ENCODE results near the gene ENOSF1. TPM values are rescaled to one million over a fixed set of nuclear protein-coding genes. Genes with fewer than 3 reads are reported as not detected.

The ENOSF1 gene
- total and polyA plus RNA-seq, 8 donors = 27.1 to 69.2 (median 46.7) TPM

- Histone ChIP-seq H3K36me3 (peaks cover 0 to 66% (median 14%) of the 10 kb centered on the region in 3 donors), H3K4me1 (no peaks in the 10 kb centered on the region), H3K27me3 (no peaks in the 10 kb centered on the region), H3K4me3 (no peak overlapping the region), H3K9me3 (no peaks in the 10 kb centered on the region), H3K27ac (no peak overlapping the region)
- no peak for FAIRE-seq
- intact Hi-C loops (cut with DNase I) = no loop called here
- WGBS, 2 donors = 91 to 92% methylated on average over 3 of the region's 3 CpGs
- TF ChIP-seq CTCF (IDR thresholded peaks at IDR 0.05) = no peak
- no peak for ATAC-seq
- DNase-seq = no peak
Observed at GRCh38 chr18:673317-673716, 39.1 kb downstream of the ENOSF1 start.

DNA sequence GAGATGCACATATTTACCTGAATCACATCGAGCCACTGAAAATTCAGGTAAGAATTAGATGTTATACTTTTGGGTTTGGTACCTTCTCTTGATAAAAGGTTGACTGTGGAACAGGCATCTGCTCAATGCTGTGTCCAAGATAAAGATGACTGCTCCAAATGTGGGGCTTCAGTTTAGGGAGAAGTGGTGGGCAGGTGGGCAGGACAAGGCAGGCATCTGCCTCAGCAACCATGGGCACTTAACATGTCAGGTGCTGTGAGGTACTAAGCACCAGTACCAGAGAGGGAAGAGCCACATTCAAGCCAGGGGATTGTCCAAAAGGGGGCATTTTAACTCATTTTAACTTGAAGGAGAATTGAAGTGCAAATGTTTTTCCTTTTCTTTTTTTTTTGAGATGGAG lies 41.0 kb downstream of the ENOSF1 start:
- DNase-seq = no peak
- H3K36me3 ChIP-seq = peaks cover 0 to 50% (median 9%) of the 10 kb centered on the region in 3 donors
- no peaks in the 10 kb centered on the region for H3K27me3 ChIP-seq
- H3K27ac ChIP-seq = no peak overlapping the region
- FAIRE-seq = no peak
- intact Hi-C loops (cut with DNase I) = no loop called here
- no peaks in the 10 kb centered on the region for H3K9me3 ChIP-seq
- 94 to 96% methylated on average over 1 of the region's 1 CpG for WGBS, 2 donors
- no peak overlapping the region for H3K4me3 ChIP-seq
- no peaks in the 10 kb centered on the region for H3K4me1 ChIP-seq
- no peak for TF ChIP-seq CTCF (IDR thresholded peaks at IDR 0.05)
- no peak for ATAC-seq

DNA sequence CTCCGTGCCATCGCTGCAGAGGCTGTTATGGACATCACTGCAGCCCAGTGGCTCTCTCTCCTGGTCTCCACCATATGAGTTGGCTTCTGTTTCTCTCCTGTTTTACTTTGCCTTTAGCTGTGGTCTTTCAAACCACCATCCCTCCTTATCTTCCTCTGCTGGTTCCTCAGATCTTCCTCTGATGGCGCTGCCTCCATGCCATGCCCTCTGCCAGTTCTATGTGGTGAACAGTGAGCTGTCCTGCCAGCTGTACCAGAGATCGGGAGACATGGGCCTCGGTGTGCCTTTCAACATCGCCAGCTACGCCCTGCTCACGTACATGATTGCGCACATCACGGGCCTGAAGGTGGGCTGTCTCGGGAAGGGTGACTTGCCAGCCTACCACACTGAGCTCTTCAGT lies 41.9 kb downstream of the ENOSF1 start:
- Histone ChIP-seq H3K9me3 (no peaks in the 10 kb centered on the region), H3K27ac (no peak overlapping the region), H3K4me3 (no peak overlapping the region), H3K36me3 (peaks cover 0 to 45% (median 9%) of the 10 kb centered on the region in 3 donors), H3K4me1 (no peaks in the 10 kb centered on the region), H3K27me3 (no peaks in the 10 kb centered on the region)
- WGBS, 2 donors = 96 to 98% methylated on average over 11 of the region's 11 CpGs
- no peak for TF ChIP-seq CTCF (IDR thresholded peaks at IDR 0.05)
- DNase-seq (no peak), FAIRE-seq (no peak), ATAC-seq (no peak)
- intact Hi-C loops (cut with DNase I) = no loop called here

- FAIRE-seq = no peak
- no peak overlapping the region for H3K27ac ChIP-seq
- no peak for ATAC-seq
- no peak for DNase-seq
- H3K27me3 ChIP-seq = no peaks in the 10 kb centered on the region
- H3K36me3 ChIP-seq = peaks cover 0 to 34% (median 9%) of the 10 kb centered on the region in 3 donors
- no peak for TF ChIP-seq CTCF (IDR thresholded peaks at IDR 0.05)
- no peaks in the 10 kb centered on the region for H3K9me3 ChIP-seq
- WGBS, 2 donors = 94 to 97% methylated on average over 8 of the region's 8 CpGs
- H3K4me3 ChIP-seq = no peak overlapping the region
- intact Hi-C loops (cut with DNase I) = no loop called here
- no peaks in the 10 kb centered on the region for H3K4me1 ChIP-seq
Observed at GRCh38 chr18:669077-669476, 43.4 kb downstream of the ENOSF1 start.

DNA sequence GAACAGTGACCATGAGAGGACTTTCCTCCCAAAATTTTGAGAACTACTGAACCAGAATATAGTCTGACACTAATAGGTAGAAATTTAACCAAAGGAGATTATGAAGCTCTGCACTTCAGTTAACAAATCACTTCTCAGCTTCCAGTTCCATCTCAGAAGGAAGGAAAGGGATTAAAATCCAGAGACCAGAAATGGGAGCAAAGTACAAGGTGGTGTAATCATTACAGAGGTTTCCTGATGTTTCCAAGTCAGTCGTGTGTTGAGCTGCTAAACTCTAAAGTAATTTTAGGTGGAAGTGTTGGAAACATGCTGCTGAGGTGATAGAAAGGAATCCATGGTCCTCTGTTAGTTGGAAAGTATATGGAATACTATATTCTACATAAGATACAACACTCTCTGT lies 44.2 kb downstream of the ENOSF1 start:
- no peak for TF ChIP-seq CTCF (IDR thresholded peaks at IDR 0.05)
- FAIRE-seq (no peak), DNase-seq (no peak), ATAC-seq (no peak)
- WGBS, 2 donors = 24 to 37% methylated on average over 1 of the region's 1 CpG
- H3K9me3 ChIP-seq = no peaks in the 10 kb centered on the region
- no peaks in the 10 kb centered on the region for H3K27me3 ChIP-seq
- peaks cover 0 to 28% (median 6%) of the 10 kb centered on the region in 3 donors for H3K36me3 ChIP-seq
- H3K4me3 ChIP-seq = no peak overlapping the region
- intact Hi-C loops (cut with DNase I) = no loop called here
- no peak overlapping the region for H3K27ac ChIP-seq
- H3K4me1 ChIP-seq = no peaks in the 10 kb centered on the region
